NCI-H524 treated with DMSO at 0.1 percent for 48 hours (cell line): ENCODE results near the gene MALRD1.
"Not testable (repeated sequence)": the region's sequence is repeated elsewhere in the genome, so short reads cannot be mapped to it uniquely, and the experiment has no call there.

ENCODE experiments used
- DNase-seq: peaks from one replicate; lab custom pipeline; 2025; lab: John Stamatoyannopoulos, UW

The MALRD1 gene

GRCh38 chr10:19497026-19497425, 448.4 kb downstream of the MALRD1 start:
- no peak for DNase-seq

DNA sequence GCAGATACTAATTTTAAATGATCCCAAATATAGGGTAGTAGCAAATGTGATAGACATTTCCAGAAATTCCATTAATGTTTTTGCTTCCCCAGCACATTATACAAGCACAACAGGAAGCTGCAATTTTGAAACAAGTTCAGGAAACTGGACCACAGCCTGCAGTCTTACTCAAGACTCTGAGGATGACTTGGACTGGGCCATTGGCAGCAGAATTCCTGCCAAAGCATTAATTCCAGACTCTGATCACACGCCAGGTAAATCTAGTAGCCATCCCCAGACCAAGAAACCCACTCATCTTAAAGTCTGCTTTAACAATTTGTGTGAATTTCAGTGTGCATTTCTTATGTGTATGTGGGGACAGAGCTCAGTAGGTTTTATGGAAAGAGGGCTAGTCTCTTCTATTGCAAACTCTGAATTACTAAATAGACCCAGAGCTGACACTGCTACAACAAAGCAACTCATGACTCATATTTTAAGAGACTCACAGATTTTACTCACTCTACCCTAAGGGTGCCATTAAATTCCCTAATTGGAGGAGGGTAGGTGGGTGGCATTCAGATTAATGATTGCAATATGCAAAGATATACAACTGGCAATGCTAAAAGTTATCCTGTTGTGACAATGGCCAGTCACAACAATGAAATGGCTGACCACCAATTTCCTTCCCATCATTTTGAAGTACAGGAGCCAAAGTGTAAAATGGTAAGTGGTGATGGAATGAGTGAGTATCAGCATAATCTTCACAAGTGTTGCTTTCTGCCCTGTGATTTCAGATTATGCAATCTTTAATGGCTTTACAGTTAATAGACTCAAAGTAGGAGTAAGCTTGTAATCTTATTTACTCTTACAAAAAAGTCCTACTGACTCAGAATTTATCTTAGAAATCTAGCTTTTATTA, 450.0 kb downstream of the MALRD1 start:
- DNase-seq = no peak

GRCh38 chr10:19499291-19499770, 450.7 kb downstream of the MALRD1 start:
- DNase-seq = no peak

GRCh38 chr10:19500959-19501358, 452.4 kb downstream of the MALRD1 start:
- DNase-seq = no peak

DNA sequence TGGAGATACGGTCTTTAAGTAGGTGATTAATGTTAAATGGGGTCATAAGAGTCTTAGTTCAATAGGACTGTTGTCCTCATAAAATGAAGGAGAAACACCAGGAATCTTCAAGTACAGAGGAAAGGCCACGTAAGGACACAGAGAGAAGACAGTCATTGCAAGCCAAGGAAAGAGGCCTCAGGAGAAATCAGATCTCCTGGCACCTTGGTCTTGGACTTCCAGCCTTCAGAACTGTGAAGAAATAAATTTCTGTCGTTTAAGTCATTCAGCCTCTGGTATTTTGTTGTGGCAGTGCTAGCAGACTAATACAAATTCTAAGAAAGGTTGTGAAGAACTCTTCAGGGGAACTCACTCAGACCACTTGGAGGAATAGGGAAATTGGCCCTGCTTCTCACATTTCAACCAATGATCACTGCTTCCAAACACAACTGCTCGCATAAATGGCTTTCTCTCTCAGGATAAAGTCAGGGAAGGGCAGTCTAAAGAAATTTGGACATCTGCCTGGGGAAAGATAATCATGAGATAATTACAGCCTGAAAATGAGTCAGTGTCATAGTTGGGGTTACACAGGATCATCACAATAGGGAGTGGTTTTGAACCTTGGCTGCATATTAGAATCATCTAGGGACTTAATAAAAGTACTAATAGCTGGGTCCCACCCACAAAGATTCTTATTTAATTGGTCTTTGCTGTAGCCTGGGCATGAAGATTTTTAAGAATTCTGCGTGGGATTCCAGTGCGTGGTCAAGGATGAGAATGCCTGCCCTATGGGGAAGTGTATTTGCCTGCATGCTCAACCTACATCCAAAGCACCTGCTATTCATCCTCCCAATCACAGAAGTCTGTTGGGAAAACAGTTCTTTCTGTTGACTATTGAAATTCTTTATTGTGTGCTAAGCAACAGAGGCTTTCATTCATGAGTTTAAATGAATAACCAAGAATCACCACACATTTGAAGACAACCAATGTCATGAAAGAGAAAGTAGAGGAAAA, 457.0 kb downstream of the MALRD1 start:
- DNase-seq = no peak

- DNase-seq = not testable (repeated sequence)
Measured at GRCh38 chr10:19510005-19510732, 461.6 kb downstream of the MALRD1 start.

GRCh38 chr10:19518109-19518508, 469.5 kb downstream of the MALRD1 start:
- no peak for DNase-seq

- no peak for DNase-seq
Measured at GRCh38 chr10:19518632-19519031, 470.0 kb downstream of the MALRD1 start.

- no peak for DNase-seq
Measured at GRCh38 chr10:19531324-19531723, 482.7 kb downstream of the MALRD1 start.

- no peak for DNase-seq
Measured at GRCh38 chr10:19532411-19532810, 483.8 kb downstream of the MALRD1 start.

DNA sequence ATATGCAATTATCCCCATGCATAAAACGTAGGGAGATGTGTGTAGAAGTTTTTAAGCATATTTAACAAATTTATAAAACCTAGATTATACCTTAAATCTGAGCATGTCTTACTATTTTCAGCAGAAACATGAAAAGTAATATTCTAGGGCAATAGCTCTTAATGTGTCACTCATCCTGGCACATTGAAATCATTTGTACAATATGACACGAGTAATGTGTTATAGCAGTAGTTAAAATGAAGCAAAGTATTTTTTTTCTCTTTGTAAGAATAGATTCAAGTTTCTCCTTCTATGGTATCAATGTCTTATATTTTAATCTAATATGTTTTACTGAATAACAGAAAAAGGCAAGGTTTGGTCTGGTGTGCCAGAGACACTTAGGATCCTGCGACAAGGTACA, 492.7 kb downstream of the MALRD1 start:
- no peak for DNase-seq

GRCh38 chr10:19546224-19546623, 497.6 kb downstream of the MALRD1 start:
- DNase-seq = no peak

GRCh38 chr10:19549503-19549902, 500.9 kb downstream of the MALRD1 start:
- no peak for DNase-seq

DNA sequence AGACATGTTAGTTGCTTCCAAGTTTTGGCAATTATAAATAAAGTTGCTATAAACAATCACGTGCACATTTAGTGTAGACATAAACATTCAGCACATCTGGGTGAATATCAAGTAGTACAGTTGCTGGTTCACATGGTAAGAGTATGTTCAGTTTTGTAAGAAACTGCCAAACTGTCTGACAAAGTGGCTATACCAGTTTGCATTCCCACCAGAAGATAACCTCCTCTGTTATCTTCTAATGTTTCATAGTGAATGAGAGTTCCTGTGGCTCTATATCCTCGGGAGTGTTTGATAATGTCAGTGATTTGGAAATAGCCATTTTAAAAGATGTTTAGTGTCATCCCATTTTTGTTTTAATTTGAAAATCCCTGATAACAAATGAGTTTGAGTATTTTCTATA, 508.1 kb downstream of the MALRD1 start:
- DNase-seq = no peak

DNA sequence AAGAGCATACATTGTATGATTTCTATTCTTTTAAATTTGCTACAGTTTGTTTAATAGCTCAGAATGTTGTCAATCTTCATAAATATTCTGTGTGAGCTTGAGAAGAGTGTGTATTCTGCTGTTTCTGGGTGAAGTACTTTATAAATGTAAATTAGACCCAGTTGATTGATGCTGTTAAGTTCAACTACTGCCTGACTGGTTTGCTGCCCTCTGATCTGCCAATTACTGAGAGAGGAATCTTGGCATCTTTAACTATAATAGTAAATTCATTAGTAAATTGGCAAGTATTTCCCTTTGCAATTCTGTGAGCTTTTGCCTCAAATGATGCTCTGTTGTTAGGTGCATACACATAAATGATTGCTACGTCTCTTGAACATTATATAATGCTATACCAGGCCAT, 512.6 kb downstream of the MALRD1 start:
- no peak for DNase-seq

DNA sequence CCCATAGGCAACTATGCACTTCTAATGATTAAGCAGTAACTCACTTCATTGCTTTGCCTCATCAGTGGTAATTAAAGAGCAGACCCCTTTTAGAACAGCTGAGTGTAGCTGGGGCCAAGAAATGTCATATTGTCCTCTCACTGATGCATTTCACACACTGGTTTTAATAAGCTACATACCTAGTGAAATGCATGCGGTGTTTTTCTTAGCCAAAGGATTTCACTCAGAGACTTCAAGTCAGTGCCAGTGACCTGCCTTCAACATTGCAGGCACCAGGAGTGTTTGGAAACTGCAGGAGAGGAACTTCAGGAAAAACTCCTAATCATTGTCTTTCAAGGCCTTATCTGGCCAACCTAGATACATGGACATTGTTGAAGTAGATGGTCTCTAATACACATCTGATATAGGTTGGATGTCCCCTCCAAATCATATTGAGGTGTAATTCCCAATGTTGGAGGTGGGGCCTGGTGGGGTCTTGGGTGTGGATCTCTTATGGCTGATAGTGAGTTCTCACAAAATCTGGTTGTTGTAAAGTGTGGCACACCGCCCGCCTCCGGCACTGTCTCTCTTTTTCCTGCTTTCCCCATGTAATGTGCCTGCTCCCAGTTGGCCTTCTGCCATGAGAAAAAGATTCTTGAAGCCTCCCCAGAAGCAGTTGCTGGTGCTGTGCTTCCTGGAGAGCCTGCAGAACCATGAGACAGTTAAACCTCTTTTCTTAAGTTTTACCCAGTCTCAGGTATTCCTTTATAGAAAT, 515.0 kb downstream of the MALRD1 start:
- DNase-seq = no peak

DNA sequence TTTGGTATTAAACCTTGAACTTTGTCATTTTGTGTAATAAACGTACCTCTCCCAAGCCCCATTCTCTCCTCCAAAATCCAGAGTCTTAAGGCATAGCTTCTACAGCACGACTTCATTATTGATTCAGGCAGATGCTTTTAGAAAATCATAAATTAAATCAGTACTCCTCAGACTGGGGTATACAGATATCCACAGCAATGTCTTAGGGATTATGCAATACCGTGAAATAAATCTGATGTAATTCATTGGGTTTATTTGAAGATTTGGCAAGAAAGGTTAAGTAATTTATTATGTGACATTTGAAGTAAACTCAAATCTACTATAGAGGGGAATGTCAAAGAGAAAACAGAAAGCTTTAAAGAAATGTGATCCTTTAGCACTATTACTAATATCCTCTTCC, 521.5 kb downstream of the MALRD1 start:
- no peak for DNase-seq

GRCh38 chr10:19570991-19571390, 522.4 kb downstream of the MALRD1 start:
- no peak for DNase-seq

- DNase-seq = no peak
Measured at GRCh38 chr10:19572056-19572455, 523.5 kb downstream of the MALRD1 start.

- no peak for DNase-seq
Measured at GRCh38 chr10:19576576-19576975, 528.0 kb downstream of the MALRD1 start.

DNA sequence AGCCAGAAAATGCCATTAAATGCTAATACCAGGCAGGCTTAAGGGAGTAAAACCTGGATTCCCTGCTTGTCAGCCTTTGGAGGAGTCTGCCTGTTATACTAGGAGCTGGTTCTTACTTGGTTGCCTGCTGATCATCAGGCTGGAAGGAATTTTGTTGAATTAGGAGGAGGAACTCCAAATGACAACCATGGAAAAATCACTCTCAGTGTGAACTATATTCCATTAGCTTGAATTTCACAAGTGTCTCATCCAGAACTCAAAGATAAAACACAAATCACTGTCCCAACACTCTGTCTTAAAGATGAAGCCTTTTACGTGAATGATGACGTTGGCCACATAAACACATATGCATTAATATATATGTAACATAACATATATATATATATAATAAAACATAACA, 528.8 kb downstream of the MALRD1 start:
- DNase-seq = no peak
